NK-92 treated with Interleukin-12 subunit alpha and Interleukin-12 subunit beta, amount 100 ng/mL, for 24 hours (cell line): Measurements from ENCODE around the gene NKD1.

Source experiments
- DNase-seq: peaks from one replicate; lab custom pipeline; 2025; lab: John Stamatoyannopoulos, UW

Gene NKD1

DNA sequence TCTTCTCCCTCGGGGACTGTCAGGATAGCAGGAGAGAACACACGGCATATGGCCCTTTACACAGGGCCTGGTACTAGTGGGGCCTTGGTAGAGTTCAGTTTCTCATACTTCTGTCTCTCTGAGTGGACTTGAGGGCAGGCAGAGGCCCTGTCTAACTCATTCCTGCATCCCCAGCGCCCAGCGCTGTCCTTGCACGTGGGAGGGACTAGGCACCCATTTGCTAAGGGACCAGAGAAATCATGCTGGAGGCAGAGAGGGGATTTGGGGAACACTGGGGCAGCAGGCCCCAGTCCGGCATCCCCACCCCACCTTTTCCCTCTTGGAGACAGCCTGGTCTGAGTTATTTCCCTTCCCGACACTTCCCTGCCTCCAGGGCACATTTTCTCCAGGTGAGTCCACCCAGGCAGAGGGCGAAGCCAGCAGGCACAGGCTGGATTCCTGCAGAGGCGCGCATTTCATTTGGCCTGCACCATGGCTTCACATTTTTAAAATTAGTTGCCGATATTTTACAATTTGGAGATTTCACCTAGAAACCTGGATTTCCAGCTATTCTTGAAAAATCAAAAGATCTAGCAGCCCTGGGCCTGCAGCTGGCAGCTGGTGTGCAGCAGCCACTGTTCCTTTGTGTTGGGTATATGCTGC lies 9.7 kb upstream of the NKD1 start:
- no peak for DNase-seq

DNA sequence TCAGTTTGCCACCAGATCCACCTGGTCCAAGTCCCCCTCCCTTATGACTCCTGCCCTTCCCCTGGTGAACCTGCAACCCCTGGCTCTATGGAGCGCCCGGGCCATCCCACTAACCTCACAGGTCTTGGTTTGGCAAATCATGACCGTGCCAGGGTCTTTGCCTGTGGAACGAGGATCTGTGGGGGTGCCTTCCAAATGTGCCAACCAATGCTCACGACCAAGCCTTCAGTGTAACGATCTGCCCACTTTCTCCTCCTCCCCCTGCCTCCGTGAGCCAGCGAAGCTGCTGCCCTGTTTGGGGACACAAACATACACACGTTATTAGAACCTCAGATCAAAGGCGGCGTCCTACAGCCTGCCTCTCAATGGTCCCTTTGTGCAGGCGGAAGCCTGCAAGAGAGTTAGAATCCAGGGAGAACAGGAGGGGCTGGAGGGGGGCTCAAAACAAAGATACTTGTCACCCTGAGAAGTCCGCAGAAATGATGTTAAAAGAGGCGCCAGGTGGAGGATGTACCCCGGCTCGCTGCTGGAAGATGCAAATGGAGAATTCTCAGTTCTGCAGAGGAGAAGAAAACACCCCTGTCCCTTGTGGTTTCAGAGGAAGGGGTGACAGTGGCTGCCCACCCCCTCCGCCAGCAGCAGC lies 9.0 kb upstream of the NKD1 start:
- DNase-seq: no peak

DNA sequence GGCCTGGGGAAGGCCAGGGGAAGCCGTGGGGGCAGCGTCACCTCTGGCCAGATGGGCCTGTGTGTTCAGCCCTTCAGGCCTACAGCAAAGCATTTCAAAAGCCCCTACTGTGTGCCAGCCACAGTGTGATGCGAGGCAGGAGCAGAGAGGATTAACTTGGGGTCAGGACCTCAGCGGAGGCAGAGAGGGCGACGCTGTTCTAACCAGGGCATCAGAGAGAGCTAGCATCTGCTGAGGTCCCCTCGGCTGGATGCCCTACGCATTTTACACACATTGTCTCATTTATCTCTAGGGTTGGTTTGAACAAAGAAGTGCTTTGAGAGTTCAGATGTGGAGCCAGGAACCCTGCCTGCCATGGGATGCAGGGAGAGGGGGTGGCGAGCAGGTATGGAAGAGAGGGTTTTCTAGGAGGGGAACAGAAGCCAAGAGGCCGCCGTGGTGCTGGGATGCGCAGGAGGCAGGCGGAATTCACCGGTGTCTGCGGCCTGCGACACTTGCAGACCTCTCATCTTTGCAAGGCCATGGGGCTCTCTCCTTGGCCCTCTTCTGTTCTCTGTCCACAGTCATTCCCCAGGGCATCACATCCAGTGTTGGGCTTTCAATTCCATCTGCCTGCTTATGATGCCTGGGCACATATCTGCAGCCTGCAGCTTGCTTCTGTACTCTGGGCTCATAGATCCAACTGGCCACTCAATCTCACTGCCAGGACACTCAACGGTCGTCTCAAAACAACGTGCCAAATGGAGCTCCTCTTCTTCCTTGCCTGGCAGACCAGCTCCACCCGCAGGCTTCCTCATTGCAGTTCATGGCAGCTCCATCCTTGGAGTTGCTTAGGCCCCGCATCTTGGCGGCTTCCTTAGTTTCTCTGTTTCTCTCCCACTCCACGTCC lies 8.1 kb upstream of the NKD1 start:
- no peak for DNase-seq

DNA sequence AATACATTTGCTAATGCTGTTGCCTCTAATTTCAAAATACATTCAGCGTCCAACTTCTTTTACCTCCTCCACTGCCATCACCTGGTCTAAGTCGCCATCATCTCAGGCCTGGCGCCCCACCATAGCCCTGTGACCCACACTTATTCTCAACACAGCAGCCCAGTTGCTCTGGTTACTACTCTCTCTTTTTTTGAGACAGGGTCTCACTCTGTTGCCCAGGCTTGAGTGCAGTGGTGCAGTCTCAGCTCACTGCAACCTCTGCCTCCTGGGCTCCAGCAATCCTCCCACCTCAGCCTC lies 7.5 kb upstream of the NKD1 start:
- no peak for DNase-seq

DNA sequence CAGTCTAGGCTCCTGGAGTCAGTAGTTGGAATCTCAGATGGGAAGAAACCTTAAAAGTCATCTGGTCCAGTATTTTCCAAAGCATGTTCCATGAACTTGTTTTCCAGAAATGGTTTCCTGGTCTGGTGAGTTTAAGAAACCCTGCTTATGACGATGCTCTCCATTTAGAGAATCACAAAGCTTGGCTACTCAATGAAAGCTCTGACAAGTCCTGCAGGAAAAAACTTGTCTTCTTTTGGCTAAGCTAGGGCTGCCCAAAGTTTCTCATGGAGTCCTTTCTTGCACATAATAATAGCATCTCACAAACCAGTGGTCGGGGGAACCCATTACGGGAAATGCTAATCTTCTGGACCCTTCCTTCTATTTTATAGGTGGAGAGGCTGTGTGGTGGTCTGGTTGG lies 5.5 kb upstream of the NKD1 start:
- DNase-seq: no peak

DNA sequence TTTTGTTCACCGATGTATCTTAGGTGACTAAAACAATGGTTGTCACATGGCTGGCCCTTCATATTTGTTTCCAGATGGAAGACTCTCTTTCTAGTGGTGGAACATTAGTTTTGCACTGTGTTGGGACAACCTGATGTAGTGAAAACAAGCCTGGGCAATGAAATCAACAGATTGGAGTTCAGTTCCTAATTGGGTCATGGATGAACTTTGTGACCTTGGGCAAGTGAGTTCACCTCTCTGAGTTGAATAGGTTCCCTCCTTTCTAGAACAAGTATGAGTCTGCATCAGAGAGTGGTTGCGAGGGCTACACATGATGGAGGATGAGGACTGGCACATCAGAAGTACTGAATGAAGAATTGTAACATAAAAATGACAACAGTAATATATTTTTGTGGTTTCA lies 2.1 kb upstream of the NKD1 start:
- no peak for DNase-seq

DNA sequence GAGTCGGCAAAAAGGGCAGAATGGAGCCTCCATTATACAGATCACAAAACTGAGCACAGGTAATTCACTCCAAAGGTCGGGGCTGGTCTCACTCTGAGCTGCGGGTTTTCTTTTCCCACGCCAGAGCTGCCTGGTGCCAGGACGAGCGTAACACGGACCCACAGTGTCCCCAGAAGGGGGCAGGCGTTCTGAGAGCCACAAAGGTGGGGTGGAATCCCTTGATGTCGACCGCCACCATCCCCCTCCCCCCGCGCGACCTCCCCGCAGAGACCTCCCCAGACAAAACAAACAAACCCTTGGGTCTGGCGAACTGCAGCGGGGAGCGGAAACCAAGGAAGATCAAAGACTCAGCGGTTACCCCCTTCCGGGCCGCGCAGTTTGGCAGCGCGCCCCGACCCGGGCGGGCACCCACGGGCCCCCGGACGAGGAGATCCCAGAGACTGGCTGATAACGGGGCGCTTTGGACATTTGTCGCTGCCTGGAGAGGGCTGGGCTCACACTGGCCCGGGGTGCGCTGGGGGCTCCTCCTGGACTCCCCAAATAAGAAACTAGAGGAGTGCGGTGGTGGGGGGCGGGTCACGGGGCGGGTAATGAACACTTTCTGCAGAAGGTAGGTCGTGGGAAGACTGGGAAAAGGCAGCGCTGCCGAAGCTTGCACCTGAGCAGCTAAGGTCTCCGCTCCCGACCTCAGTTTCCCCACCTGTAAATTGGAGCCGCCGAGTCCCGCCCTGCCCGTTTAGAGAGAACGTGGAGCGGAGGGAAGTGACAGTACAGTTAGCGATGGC lies 664 bp upstream of the NKD1 start:
- DNase-seq: no peak

DNA sequence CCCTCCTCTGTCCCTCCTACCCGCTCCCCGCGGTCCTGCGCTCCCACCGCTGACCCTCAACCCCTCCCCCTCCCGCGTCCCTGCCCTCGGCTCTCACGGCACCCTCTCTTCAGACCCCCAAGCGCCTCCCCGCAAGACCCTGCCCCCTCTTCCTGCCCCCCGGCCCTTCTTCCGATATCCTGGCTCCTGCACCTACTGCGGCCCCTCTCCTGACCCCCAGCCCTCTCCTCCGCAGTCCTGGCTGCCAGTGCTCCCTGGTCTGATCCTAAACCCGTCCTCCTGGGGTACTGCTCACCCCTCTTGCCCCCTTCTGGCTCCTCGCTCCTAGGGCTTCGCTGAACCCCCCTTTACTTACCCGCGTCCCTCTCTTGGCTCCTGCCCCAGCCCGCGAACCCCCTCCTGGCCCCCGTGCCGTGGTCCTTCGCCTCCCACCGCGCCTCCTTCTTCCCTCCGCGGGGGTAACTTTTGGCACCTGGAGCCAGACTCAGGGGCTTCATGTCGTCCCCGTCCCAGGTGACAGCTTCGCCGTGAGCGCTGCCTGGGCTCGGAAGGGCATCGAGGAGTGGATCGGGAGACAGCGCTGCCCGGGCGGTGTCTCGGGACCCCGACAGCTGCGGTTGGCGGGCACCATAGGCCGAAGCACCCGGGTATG lies 839 bp downstream of the NKD1 start:
- no peak for DNase-seq

DNA sequence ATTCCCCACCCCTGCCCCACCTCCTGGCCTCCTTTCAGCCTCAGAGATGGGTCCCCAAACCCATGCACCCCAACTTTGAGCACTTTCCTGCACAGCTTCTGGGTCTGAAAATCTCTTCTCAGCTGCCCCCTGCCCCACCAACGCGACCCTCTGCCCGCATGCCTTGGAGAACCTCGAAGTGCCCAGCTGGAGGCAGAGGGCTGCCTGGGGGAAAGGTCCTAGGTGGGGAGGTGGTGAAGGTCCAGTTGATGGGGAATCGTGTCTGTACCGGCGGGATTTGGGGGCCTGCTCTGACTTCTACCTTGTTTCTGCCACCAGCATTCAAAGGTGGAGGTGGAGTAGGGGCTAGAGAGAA lies 1.3 kb downstream of the NKD1 start:
- no peak for DNase-seq

DNA sequence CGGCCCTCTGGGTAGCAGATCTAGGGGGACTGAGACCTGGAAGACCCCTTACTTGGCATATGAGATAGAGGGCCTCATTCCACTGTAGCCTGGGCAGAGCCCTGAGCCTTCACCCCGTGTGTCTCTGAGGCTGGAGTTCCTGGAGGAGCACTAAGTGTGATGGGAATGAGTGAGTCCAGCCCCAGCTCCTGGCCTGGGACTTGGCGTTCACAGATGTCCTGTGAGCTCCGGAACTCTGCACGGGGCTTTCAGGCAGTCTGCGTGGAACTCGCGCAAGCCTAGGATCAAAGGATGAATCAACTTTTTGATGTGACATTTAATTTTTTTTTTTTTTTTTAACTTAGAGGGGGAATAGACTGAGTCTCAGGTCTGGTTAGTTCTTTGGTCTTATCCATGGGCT lies 1.8 kb downstream of the NKD1 start:
- no peak for DNase-seq

DNA sequence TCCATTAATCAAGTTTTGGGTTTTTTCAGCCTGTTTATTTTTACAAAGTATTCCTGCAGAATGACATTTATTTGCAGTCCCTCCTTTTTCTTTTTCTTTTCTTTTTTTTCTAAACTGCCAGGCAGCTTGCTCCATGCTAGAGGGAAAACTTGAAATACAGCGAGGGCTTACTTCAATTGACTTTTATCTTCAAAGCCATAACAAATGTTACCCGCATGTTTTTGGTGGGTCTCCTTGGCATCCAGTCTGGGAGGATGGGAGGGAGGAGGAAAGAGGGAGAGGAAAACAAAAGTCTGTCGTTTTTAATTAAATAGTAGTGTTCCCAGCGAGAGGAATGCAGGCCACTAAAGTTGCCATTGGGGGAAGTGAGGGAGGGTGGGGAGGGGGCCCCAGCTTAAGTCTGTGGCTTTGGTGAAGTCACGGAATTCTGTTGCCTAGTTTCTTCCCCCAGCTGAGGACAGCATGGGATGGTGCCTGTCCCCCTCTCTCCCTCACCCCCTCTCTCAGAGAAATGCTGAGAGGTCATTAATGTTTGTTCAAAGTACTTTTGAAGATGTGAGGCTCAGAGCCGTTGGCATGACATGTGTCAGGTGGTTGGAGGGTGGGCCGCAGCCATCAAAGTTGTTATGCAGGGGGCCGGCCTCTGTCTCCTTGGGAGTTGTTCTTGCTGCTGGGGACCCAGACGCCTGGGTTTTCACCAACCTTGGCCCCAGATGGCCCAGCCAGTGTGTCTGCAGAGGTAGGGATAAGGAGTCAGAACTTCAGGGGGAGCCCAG lies 2.9 kb downstream of the NKD1 start:
- DNase-seq: no peak

DNA sequence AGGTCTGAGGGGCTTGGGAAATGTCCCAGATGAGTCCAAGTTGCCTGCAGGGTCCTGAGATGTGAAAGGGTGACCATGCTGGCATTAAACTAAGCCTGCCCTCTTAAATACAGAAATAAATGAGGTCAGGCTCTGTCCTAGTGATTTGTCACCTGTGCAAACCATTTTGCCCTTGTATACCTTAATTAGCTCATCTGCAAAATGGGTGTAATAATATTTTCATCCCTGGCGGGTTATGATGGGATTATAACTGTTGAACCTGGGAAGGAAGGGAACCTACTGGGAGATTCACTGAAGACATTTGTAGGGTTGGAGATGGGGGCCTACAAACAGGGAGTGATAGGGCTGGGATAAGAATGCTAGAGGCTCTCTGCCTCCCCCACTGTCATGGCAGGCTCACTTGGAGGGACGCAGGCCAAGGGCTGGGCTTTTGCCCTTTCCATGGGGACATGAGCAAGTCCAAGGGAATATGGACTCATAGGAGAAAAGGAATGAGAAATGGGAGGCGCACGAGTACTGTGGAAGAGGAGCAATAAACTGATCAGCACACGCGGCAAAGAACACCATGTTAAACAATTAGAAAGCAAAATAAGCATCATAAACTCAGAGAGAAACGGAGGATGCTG lies 4.4 kb downstream of the NKD1 start:
- no peak for DNase-seq

DNA sequence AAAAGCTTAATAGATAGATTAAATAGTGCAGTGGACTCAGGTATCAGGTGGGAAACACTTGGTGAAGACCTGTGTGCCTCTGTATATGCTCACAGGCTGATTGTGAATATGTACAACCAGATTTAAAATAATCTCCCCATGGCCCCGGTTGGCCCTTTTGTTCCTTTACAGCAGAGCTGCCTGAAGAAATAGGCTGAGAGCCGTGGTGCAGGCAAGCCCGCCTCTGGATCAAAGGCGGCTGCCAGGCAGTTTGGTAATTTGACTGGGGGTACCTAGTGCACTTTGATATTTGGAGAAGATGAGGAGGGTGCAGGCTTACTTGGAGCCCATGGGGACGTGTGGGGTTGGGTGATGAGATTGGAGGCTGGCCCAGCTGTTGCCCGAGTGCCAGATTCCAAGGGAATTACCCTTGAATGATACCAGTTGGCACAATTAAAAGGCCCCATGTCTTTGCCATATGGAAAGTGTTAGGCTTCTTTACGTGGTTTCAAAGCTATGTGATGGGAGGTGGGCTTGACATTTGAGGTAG lies 5.0 kb downstream of the NKD1 start:
- DNase-seq: no peak

DNA sequence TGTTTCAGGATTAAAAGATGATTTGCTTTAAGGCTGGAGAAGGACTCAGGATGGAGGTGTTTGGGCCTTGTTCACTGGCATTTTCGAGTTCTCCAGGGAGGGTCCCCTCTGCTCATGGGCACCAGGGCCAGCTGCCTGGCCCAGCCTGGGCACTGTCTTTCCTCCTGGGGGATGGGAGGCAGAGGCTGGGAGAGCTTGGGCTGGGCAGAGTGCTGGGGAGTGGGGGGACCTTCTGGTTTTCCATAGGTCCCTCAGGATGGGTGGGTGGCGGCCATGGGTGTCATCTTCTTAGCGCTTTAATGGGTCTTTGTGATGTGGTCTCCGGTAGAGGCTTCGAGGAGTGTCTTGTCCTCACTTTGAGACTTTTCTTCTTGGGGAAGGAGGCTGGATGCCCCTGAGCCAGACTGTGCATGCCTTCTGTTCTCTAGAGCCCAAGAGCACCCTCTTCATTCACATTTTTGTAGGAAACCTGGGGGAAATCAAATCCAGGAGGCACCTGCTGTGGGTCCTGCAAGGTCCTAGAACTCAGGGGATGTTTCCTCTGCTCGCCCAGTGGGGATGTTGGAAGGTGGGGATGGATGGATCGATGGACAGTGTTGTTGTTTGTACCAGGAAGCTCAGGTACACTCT lies 5.7 kb downstream of the NKD1 start:
- no peak for DNase-seq

DNA sequence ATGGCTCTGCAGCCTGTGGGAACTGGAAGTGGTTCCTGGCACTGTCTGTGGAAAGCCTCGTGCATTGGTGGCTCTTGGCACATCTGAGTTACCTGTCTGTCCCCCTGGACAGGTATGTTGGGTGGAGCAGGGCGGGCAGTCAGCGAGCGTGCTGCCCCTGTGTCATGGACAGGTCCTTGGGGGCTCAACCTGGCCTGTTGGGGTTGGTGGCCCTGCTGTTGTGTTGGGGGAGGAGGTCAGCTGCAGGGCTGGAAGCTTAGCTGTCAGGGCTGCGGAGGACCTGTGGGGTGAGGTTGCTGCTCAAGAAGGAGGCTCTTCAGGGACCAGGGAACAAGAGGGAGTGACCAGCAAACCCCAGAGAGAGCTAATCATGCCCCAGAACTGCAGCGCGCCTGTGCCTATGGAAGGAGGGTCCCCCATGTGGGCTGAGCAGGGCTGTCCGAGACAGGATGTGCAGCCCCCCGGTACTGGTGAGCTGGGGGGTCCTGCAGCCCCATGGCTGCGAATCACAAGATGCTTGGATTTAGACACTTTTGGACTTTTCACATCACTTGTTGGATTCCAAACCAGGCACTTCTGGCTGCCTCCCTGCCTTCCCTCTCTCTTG lies 7.2 kb downstream of the NKD1 start:
- DNase-seq: no peak

DNA sequence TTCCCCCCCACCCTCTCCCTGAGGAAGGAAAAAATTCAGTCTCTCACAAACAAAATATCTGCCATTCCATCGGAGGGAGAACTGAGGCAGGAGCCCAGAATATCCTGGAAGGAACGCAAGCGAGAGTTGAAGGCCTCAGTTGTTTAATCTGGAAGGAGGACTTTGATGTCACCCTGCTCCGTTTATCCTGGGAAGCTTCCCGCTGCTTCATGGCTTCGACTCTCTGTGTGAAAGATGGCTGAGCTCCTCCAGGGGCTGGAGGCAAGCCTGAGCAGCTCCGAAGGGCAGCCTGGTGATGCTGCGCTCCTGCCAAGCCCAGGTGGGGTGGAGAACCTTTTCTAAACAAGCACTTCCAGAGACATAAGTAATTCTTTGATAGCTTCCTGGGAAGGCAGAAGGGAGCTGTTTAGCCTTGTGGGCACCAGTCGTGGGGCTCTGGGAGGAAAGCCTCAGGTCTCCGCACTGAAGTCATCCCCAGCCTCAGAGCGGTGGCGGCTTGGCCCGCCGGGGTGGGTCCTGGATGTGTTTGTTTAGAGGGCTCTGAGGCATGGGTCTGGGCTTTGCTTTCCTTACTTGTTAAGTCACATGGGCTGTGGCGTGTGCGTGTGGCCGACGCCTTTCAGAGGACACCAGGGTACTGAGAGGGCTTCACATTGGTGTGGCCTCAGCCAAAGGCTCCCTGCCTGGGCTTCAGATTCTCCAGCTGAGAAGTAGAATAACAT lies 7.9 kb downstream of the NKD1 start:
- DNase-seq: no peak

DNA sequence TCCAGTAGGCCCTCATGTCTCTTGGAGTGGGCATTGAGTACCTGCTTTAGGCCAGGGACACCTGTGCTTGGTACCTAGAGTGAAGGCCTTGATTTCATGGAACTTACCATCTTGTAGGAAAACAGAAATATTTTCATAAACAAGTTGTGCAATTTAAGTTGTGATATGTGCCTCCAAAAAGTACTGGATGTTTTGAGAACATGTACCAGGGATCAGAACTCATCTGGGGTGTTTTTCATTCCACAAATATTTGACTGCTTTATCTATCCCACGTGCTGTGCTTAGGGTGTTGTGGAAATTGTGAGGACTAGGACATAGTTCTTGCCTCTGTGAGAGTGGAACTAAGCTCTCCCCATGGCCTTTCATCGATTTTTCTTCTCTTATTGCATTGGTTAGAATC lies 8.8 kb downstream of the NKD1 start:
- DNase-seq: no peak

DNA sequence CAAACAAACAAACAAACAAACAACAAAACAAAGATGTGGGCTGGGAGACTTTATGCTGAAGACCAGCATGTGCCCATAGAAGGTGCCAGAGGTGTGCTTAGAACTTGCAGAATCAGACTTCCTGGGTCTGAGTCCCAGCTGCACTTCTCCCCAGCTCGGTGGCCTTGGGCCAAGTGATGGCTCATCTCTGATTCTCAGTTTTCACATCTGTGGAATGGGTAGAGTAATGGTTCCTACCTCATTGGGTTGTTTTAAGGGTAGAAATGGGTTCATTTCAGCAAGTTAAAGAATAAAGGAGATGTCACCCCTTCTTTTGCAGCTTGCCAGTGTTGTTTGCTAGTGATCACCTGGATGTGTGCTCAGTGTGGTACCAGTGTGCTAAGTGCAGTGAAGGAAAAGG lies 10.7 kb downstream of the NKD1 start:
- DNase-seq: no peak

DNA sequence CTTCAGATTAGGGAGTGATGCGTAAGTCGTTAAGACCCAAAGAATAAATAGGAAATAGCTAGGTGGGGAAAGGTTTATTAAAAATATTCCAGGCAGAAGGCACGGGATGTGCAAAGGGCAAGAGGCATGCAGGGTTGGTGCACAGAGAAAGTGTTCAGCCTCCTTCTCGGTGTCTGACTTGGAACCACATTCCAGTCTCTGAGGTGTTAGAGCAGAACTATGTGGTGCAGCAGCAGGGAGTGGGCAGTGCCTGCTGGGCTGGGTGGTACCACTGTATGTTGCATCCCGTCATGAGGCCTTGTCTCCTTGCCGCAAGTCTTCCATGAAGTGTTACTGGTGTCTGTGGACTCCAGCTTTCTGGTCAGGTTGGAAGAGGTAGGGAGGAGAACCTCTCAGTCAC lies 11.1 kb downstream of the NKD1 start:
- DNase-seq: no peak
